Measurements from ENCODE around the gene RPS16. TPM values are rescaled to one million over a fixed set of nuclear protein-coding genes. Genes with fewer than 3 reads are reported as not detected.

RPS16 gene
- total RNA-seq, 1 donor from 2014 or later = 2,020 TPM

GRCh38 chr19:39434123-39435076 is 1.3 kb downstream of the RPS16 start:
- DNase-seq (ENCODE audit: low read depth, low spot score) = no peak
- Mint-ChIP-seq H3K4me1 (peaks cover 31% of the 10 kb centered on the region), H3K4me3 (peak overlapping the region; percentile 100), H3K36me3 (ENCODE audit: low read depth) (peaks cover 17% of the 10 kb centered on the region), H3K27me3 (ENCODE audit: low read depth) (peaks cover 12% of the 10 kb centered on the region), H3K27ac (ENCODE audit: unreplicated experiment) (peak overlapping the region; percentile 81), H3K9me3 (no peaks in the 10 kb centered on the region)
- no peak for TF ChIP-seq CTCF (conservative IDR thresholded peaks at IDR 0.05)

- no peaks in the 10 kb centered on the region for H3K9me3 Mint-ChIP-seq
- H3K4me1 Mint-ChIP-seq = peaks cover 38% of the 10 kb centered on the region
- H3K27me3 Mint-ChIP-seq (ENCODE audit: low read depth) = peaks cover 12% of the 10 kb centered on the region
- H3K36me3 Mint-ChIP-seq (ENCODE audit: low read depth) = peaks cover 17% of the 10 kb centered on the region
- peak overlapping the region; percentile 100 for H3K4me3 Mint-ChIP-seq
- no peak for DNase-seq (ENCODE audit: low read depth, low spot score)
- H3K27ac Mint-ChIP-seq (ENCODE audit: unreplicated experiment) = no peak overlapping the region
- TF ChIP-seq CTCF (conservative IDR thresholded peaks at IDR 0.05) = no peak
These were observed 2.2 kb downstream of the RPS16 start for GRCh38 chr19:39433480-39434079.

GRCh38 chr19:39432677-39433025 is 3.1 kb downstream of the RPS16 start:
- H3K4me3 Mint-ChIP-seq = peak overlapping the region; percentile 100
- H3K9me3 Mint-ChIP-seq = no peaks in the 10 kb centered on the region
- peaks cover 12% of the 10 kb centered on the region for H3K27me3 Mint-ChIP-seq (ENCODE audit: low read depth)
- DNase-seq (ENCODE audit: low read depth, low spot score) = no peak
- peaks cover 44% of the 10 kb centered on the region for H3K4me1 Mint-ChIP-seq
- TF ChIP-seq CTCF (conservative IDR thresholded peaks at IDR 0.05) = no peak
- no peak overlapping the region for H3K27ac Mint-ChIP-seq (ENCODE audit: unreplicated experiment)
- peaks cover 17% of the 10 kb centered on the region for H3K36me3 Mint-ChIP-seq (ENCODE audit: low read depth)

GRCh38 chr19:39430675-39431593 is 4.8 kb downstream of the RPS16 start:
- H3K4me3 Mint-ChIP-seq = peak overlapping the region; percentile 79
- no peak for DNase-seq (ENCODE audit: low read depth, low spot score)
- peaks cover 43% of the 10 kb centered on the region for H3K4me1 Mint-ChIP-seq
- peak overlapping the region; percentile 35 for H3K27ac Mint-ChIP-seq (ENCODE audit: unreplicated experiment)
- H3K27me3 Mint-ChIP-seq (ENCODE audit: low read depth) = peaks cover 5% of the 10 kb centered on the region
- H3K36me3 Mint-ChIP-seq (ENCODE audit: low read depth) = peaks cover 18% of the 10 kb centered on the region
- H3K9me3 Mint-ChIP-seq = no peaks in the 10 kb centered on the region
- TF ChIP-seq CTCF (conservative IDR thresholded peaks at IDR 0.05) = no peak
